Mucosa of descending colon (tissue), 3 donors: Measurements from ENCODE around the gene LDLRAD4. TPM values are rescaled to one million over a fixed set of nuclear protein-coding genes. Genes with fewer than 3 reads are reported as not detected.

Experiments used
- ATAC-seq: fragments of 200-7000 bp; cut with Tn5 transposase; one replicate; pipeline ENCODE4 v1.9.1; 2020; ENCODE audit warnings: mild to moderate bottlenecking, moderate library complexity
- DNase-seq, 3 donors: peaks; one replicate each; pipeline ENCODE4 v3.0.0-alpha.2; 2020
- H3K36me3 ChIP-seq: fragments of 200-600 bp; one replicate; pipeline ENCODE4 v1.8.0; 2021; ENCODE audit warnings: low read depth, mild to moderate bottlenecking
- H3K4me1 ChIP-seq: fragments of 200-600 bp; one replicate; pipeline ENCODE4 v1.8.0; 2021; ENCODE audit warnings: low read depth, mild to moderate bottlenecking
- H3K4me3 ChIP-seq: fragments of 200-600 bp; one replicate; pipeline ENCODE4 v1.8.0; 2021; ENCODE audit warnings: mild to moderate bottlenecking
- H3K9me3 ChIP-seq: fragments of 200-600 bp; one replicate; pipeline ENCODE4 v1.8.0; 2021; ENCODE audit warnings: mild to moderate bottlenecking
- intact Hi-C, 2 donors: fragments of 100-400 bp; cut with DNase I in 1 of 2; cut with micrococcal nuclease in 1 of 2; formaldehyde crosslinking; loops; one replicate each; pipeline versions ENCODE4 v1.11.0 to v1.11.1; 2022; cut with DNase I, micrococcal nuclease
- total RNA-seq, 3 donors: library from RNA; stranded (reverse); fragmentation: NEBNext Ultra II Directional in 2 of 3; extraction: Animal tissue kit (Norgen Biotek cat#: 25700) in 2 of 3; gene quantifications; one replicate each; pipeline versions ENCODE4 v1.2.1 to v1.2.4, GENCODE V29; 2021 to 2023
- TF ChIP-seq, protein P1 (sequence below): fragments of 200-600 bp; IDR thresholded peaks from one replicate; pipeline ENCODE4 v1.8.0; 2022; ENCODE audit warnings: antibody characterized with exemption, mild to moderate bottlenecking
- donor health status: DM: no; HTN: no; CAD: no; lungs with moderate emphysema.
- donor health status: DM: no; HTN: no; CAD: no.
- donor health status: DM: no; HTN: yes; CAD: no.

The LDLRAD4 gene
- total RNA-seq, 3 donors from 2014 or later = 36.8 to 41.0 (median 37.4) TPM

DNA sequence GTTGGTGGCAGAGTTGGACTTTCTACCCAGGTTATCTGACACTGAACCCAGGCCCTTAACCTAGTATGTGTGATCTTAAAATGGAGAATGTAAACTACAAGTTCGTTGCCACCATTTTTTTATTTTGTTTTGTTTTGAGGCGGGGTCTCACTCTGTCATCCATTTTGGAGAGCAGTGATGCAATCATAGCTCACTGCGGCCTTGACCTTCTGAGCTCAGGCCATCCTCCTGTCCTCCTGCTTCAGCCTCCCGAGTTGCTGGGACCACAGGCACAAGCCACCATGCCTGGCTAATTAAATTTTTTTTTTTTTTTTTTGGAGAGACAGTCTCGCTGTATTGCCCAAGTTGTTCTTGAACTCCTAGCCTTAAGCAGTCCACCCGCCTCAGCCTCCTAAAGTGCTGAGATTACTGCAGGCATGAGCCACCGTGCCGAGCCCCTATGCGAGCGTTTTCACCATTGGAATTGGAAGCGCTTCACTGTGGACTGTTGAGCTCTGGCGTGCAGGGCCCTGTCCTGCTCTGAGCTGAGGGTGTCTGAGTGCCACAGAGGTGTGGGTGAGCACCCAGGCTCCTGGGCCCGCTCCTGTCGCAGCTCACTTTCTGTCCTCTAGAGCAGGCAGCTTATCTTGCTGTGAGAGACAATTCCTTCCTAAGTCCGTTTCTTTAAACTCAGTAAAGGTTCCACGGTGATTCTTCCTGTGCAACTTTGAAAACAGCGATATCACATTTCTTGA lies 186.9 kb downstream of the LDLRAD4 start:
- H3K4me1 ChIP-seq = peaks cover 3% of the 10 kb centered on the region
- H3K36me3 ChIP-seq = no peaks in the 10 kb centered on the region
- H3K4me3 ChIP-seq = no peak overlapping the region
- TF ChIP-seq, protein P1, sequence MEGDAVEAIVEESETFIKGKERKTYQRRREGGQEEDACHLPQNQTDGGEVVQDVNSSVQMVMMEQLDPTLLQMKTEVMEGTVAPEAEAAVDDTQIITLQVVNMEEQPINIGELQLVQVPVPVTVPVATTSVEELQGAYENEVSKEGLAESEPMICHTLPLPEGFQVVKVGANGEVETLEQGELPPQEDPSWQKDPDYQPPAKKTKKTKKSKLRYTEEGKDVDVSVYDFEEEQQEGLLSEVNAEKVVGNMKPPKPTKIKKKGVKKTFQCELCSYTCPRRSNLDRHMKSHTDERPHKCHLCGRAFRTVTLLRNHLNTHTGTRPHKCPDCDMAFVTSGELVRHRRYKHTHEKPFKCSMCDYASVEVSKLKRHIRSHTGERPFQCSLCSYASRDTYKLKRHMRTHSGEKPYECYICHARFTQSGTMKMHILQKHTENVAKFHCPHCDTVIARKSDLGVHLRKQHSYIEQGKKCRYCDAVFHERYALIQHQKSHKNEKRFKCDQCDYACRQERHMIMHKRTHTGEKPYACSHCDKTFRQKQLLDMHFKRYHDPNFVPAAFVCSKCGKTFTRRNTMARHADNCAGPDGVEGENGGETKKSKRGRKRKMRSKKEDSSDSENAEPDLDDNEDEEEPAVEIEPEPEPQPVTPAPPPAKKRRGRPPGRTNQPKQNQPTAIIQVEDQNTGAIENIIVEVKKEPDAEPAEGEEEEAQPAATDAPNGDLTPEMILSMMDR = no peak
- DNase-seq (no peak), ATAC-seq (no peak)
- no peaks in the 10 kb centered on the region for H3K9me3 ChIP-seq
- intact Hi-C loops = no loop called here

GRCh38 chr18:13406049-13406615 lies 187.6 kb downstream of the LDLRAD4 start:
- TF ChIP-seq, protein P1 = no peak
- intact Hi-C loops = no loop called here

GRCh38 chr18:13406736-13407135 lies 188.2 kb downstream of the LDLRAD4 start:
- intact Hi-C loops = no loop called here
- ATAC-seq (no peak), DNase-seq (no peak)
- no peak overlapping the region for H3K4me3 ChIP-seq
- H3K36me3 ChIP-seq = no peaks in the 10 kb centered on the region
- TF ChIP-seq, protein P1 = no peak
- H3K4me1 ChIP-seq = peaks cover 7% of the 10 kb centered on the region
- H3K9me3 ChIP-seq = no peaks in the 10 kb centered on the region

More at GRCh38 chr18:13406049-13406615, 187.6 kb downstream of the LDLRAD4 start:
- Histone ChIP-seq H3K9me3 (no peaks in the 10 kb centered on the region), H3K4me3 (no peak overlapping the region), H3K36me3 (no peaks in the 10 kb centered on the region), H3K4me1 (peaks cover 7% of the 10 kb centered on the region)
- no peak for DNase-seq
- no peak for ATAC-seq

DNA sequence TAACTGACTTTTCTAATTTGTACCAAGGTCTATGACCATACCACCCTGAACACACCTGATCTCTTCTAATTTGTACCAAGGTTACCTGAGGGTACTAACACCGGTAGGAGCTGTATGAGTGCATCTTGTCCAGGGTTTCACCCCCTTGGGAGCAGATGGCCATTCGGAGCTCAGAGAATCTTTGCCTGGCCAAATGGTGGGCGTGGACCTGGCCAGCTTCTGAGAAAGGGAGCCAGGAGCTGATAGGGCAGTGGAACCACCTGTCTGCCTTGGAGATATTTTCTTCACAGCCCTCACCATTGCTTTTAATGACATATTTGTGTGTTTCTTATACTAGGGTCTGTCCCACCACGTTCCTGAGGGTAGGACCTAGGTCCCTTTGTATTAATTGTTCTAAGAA lies 188.9 kb downstream of the LDLRAD4 start:
- H3K9me3 ChIP-seq = peaks cover 4% of the 10 kb centered on the region
- no peaks in the 10 kb centered on the region for H3K36me3 ChIP-seq
- H3K4me1 ChIP-seq = peaks cover 7% of the 10 kb centered on the region
- H3K4me3 ChIP-seq = no peak overlapping the region
- no peak for DNase-seq
- no peak for ATAC-seq
- TF ChIP-seq, protein P1 = no peak
- intact Hi-C loops = no loop called here

DNA sequence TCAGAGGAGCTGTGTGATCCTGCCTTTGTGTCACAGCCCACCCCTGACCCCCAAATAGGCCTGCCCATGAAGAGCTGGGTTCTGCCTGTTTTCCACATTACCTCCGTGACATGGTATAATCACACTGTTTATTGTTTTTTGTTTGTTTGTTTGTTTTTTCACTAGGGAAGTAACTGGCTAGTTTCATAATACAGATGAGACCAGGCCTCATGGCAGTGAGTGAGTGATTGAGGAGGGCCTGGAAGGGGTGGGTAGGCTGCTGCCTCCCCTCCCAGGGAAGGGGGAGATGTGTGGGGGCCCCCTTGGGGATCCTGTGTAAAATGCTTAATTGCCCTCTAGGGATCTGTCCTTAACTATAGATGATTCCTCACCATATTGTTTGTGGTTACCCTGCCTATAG lies 190.5 kb downstream of the LDLRAD4 start:
- no peak for ATAC-seq
- TF ChIP-seq, protein P1 = no peak
- DNase-seq = no peak
- Histone ChIP-seq H3K36me3 (no peaks in the 10 kb centered on the region), H3K9me3 (peaks cover 4% of the 10 kb centered on the region), H3K4me1 (peaks cover 7% of the 10 kb centered on the region), H3K4me3 (no peak overlapping the region)
- intact Hi-C loops = no loop called here
